Panc1 (cell line): Measurements from ENCODE around the gene SCYL1.

ENCODE experiments used
- CTCF ChIP-seq: fragments of 450-650 bp; IDR thresholded peaks from 2 replicates; pipeline ENCODE4 v1.5.1; 2017; ENCODE audit warnings: mild to moderate bottlenecking
- REST ChIP-seq, 2 experiments: IDR thresholded peaks; 2 replicates each; pipeline ENCODE4 v1.6.1; 2011 to 2012; ENCODE audit warnings: low read depth in 2 of 2, control low read depth in 1 of 2, low read length in 1 of 2, mild to moderate bottlenecking in 1 of 2, moderate library complexity in 1 of 2; ENCODE audit not compliant: insufficient read depth in 1 of 2

- no peak for TF ChIP-seq CTCF
- no peak for TF ChIP-seq REST (IDR thresholded peaks at IDR 0.05; ENCODE audit: insufficient read depth in 1 of 2, low read depth in 2 of 2, low read length in 1 of 2)
Measured at GRCh38 chr11:65485920-65486219, 39.0 kb upstream of the SCYL1 start.
